WTC11 (cell line): Measurements from ENCODE around the gene SUPT3H. TPM values are rescaled to one million over a fixed set of nuclear protein-coding genes. Genes with fewer than 3 reads are reported as not detected.

Experiments
- ATAC-seq: fragments of 200-7000 bp; cut with Tn5 transposase; 2 replicates; pipeline ENCODE4 v1.10.0; 2021; ENCODE audit warnings: mild to moderate bottlenecking, moderate library complexity
- CTCF ChIA-PET: fragments of 300-600 bp; sonication (Branson Sonifier 250); formaldehyde crosslinking; loops from one replicate; lab custom pipeline; 2021; ENCODE audit warnings: antibody characterized with exemption; lab: Charles Lee
- POLR2A ChIA-PET: fragments of 350-600 bp; sonication (Branson Sonifier 250); formaldehyde crosslinking; loops from one replicate; lab custom pipeline; 2021; ENCODE audit warnings: antibody characterized with exemption; lab: Charles Lee
- DNase-seq: peaks from one replicate; pipeline ENCODE4 v3.0.0; 2021; ENCODE audit warnings: low spot score
- H3K27ac Mint-ChIP-seq: 2 replicates; pipeline ENCODE4 v1.8.0; 2021; ENCODE audit warnings: mixed read lengths
- H3K27me3 Mint-ChIP-seq: 2 replicates; pipeline ENCODE4 v1.8.0; 2021; ENCODE audit warnings: low read depth, mild to moderate bottlenecking, moderate library complexity, mixed read lengths
- H3K36me3 Mint-ChIP-seq: 2 replicates; pipeline ENCODE4 v1.8.0; 2021; ENCODE audit warnings: mixed read lengths
- H3K4me1 Mint-ChIP-seq: 2 replicates; pipeline ENCODE4 v1.8.0; 2022; ENCODE audit warnings: mixed read lengths
- H3K4me3 Mint-ChIP-seq: 2 replicates; pipeline ENCODE4 v1.8.0; 2021; ENCODE audit warnings: mild to moderate bottlenecking, moderate library complexity, mixed read lengths
- H3K9me3 Mint-ChIP-seq: 2 replicates; pipeline ENCODE4 v1.8.0; 2021; ENCODE audit warnings: mixed read lengths
- AR ChIP-seq: fragments of 250-450 bp; sonication (Bioruptor Pico); IDR thresholded peaks from 2 replicates; pipeline ENCODE4 v1.9.0; 2021; ENCODE audit warnings: mild to moderate bottlenecking
- ARID4B ChIP-seq: sonication (generic); formaldehyde crosslinking; IDR thresholded peaks from 2 replicates; pipeline ENCODE4 v1.8.0; 2023; ENCODE audit warnings: missing genetic modification reagents, mild to moderate bottlenecking, borderline replicate concordance
- ATF3 ChIP-seq: sonication (generic); formaldehyde crosslinking; conservative IDR thresholded peaks from 2 replicates; pipeline ENCODE4 v1.8.1; 2022; ENCODE audit warnings: mild to moderate bottlenecking, missing genetic modification reagents
- EMX1 ChIP-seq: fragments of 250-450 bp; sonication (Bioruptor Pico); IDR thresholded peaks from 2 replicates; pipeline ENCODE4 v1.8.0; 2021; ENCODE audit warnings: mild to moderate bottlenecking
- ESRRA ChIP-seq: sonication (generic); formaldehyde crosslinking; IDR thresholded peaks from 2 replicates; pipeline ENCODE4 v1.8.1; 2022; ENCODE audit warnings: mild to moderate bottlenecking, missing genetic modification reagents, borderline replicate concordance
- GTF2I ChIP-seq: fragments of 250-450 bp; sonication (Bioruptor Pico); conservative IDR thresholded peaks from 2 replicates; pipeline ENCODE4 v1.4.0; 2021; ENCODE audit warnings: mild to moderate bottlenecking
- IRF2 ChIP-seq: sonication (generic); formaldehyde crosslinking; IDR thresholded peaks from 2 replicates; pipeline ENCODE4 v1.8.0; 2022; ENCODE audit warnings: low read depth, missing genetic modification reagents, borderline replicate concordance
- KAT7 ChIP-seq: sonication (generic); formaldehyde crosslinking; IDR thresholded peaks from 2 replicates; pipeline ENCODE4 v1.8.1; 2023; ENCODE audit warnings: missing genetic modification reagents, mild to moderate bottlenecking, borderline replicate concordance
- MLX ChIP-seq: sonication (generic); formaldehyde crosslinking; IDR thresholded peaks from 2 replicates; pipeline ENCODE4 v1.8.1; 2023; ENCODE audit warnings: mild to moderate bottlenecking, missing genetic modification reagents, moderate library complexity
- MYBL2 ChIP-seq: sonication (generic); formaldehyde crosslinking; IDR thresholded peaks from 2 replicates; pipeline ENCODE4 v1.8.1; 2023; ENCODE audit warnings: mild to moderate bottlenecking, moderate library complexity, missing genetic modification reagents
- NFATC4 ChIP-seq: fragments of 250-450 bp; sonication (Bioruptor Pico); IDR thresholded peaks from 2 replicates; pipeline ENCODE4 v1.9.0; 2021; ENCODE audit warnings: mild to moderate bottlenecking
- NFYB ChIP-seq: sonication (generic); formaldehyde crosslinking; conservative IDR thresholded peaks from 2 replicates; pipeline ENCODE4 v1.8.0; 2022; ENCODE audit warnings: low read depth, missing genetic modification reagents
- NR3C1 ChIP-seq: sonication (generic); formaldehyde crosslinking; conservative IDR thresholded peaks from 2 replicates; pipeline ENCODE4 v1.8.1; 2023; ENCODE audit warnings: low read depth, mild to moderate bottlenecking, missing genetic modification reagents
- RELA ChIP-seq: sonication (generic); formaldehyde crosslinking; IDR thresholded peaks from 2 replicates; pipeline ENCODE4 v1.8.1; 2022; ENCODE audit warnings: missing genetic modification reagents, mild to moderate bottlenecking, borderline replicate concordance
- RORB ChIP-seq: fragments of 250-450 bp; sonication (Bioruptor Pico); IDR thresholded peaks from 2 replicates; pipeline ENCODE4 v1.9.0; 2021; ENCODE audit warnings: mild to moderate bottlenecking
- STAT6 ChIP-seq: sonication (generic); formaldehyde crosslinking; conservative IDR thresholded peaks from 2 replicates; pipeline ENCODE4 v1.8.1; 2023; ENCODE audit warnings: mild to moderate bottlenecking, low read depth, missing genetic modification reagents, moderate library complexity
- ZNF317 ChIP-seq: sonication (generic); formaldehyde crosslinking; IDR thresholded peaks from 2 replicates; pipeline ENCODE4 v1.8.1; 2023; ENCODE audit warnings: low read depth, mild to moderate bottlenecking, moderate library complexity, missing genetic modification reagents, borderline replicate concordance
- ZNF423 ChIP-seq: fragments of 250-450 bp; sonication (Bioruptor Pico); IDR thresholded peaks from 2 replicates; pipeline ENCODE4 v2.1.2; 2022; ENCODE audit warnings: mild to moderate bottlenecking, moderate library complexity
- ZNF532 ChIP-seq: fragments of 250-450 bp; sonication (Bioruptor Pico); IDR thresholded peaks from 2 replicates; pipeline ENCODE4 v1.9.0; 2021; ENCODE audit warnings: mild to moderate bottlenecking, borderline replicate concordance
- ZSCAN18 ChIP-seq: fragments of 250-450 bp; sonication (Bioruptor Pico); IDR thresholded peaks from 2 replicates; pipeline ENCODE4 v2.1.2; 2022; ENCODE audit warnings: mild to moderate bottlenecking, moderate library complexity
- total RNA-seq: library from RNA; stranded (reverse); gene quantifications from 3 replicates; pipeline ENCODE4 v1.2.3, GENCODE V29; 2021

The SUPT3H gene
- total RNA-seq, 1 experiment from 2014 or later: 15.3 TPM

GRCh38 chr6:45215759-45216158, 162.0 kb downstream of the SUPT3H start (continued):
- TF ChIP-seq ZNF532 (CRISPR knock-in tag): no peak
- TF ChIP-seq MLX (CRISPR knock-in tag): no peak

- ATAC-seq: no peak
- Mint-ChIP-seq H3K4me1 (peaks cover 25% of the 10 kb centered on the region), H3K27ac (peak overlapping the region; percentile 67), H3K27me3 (no peaks in the 10 kb centered on the region), H3K4me3 (no peak overlapping the region), H3K9me3 (peaks cover 29% of the 10 kb centered on the region), H3K36me3 (peaks cover 29% of the 10 kb centered on the region)
- ChIA-PET CTCF (no interaction called here), POLR2A (no interaction called here)
- DNase-seq: no peak
- TF ChIP-seq IRF2 (no peak), NFYB (no peak), AR (CRISPR knock-in tag) (no peak), ZSCAN18 (CRISPR knock-in tag) (no peak), ZNF317 (no peak), STAT6 (CRISPR knock-in tag) (no peak), KAT7 (CRISPR knock-in tag) (no peak), MYBL2 (no peak), RELA (CRISPR knock-in tag) (no peak), ATF3 (no peak), NFATC4 (CRISPR knock-in tag) (no peak), GTF2I (no peak), NR3C1 (CRISPR knock-in tag) (no peak), RORB (no peak), ESRRA (CRISPR knock-in tag) (no peak), EMX1 (no peak), ARID4B (CRISPR knock-in tag) (no peak), ZNF423 (no peak)
These were observed 164.8 kb downstream of the SUPT3H start for GRCh38 chr6:45212976-45213375.
